Measurements from ENCODE around the gene NR1D1.

DNA sequence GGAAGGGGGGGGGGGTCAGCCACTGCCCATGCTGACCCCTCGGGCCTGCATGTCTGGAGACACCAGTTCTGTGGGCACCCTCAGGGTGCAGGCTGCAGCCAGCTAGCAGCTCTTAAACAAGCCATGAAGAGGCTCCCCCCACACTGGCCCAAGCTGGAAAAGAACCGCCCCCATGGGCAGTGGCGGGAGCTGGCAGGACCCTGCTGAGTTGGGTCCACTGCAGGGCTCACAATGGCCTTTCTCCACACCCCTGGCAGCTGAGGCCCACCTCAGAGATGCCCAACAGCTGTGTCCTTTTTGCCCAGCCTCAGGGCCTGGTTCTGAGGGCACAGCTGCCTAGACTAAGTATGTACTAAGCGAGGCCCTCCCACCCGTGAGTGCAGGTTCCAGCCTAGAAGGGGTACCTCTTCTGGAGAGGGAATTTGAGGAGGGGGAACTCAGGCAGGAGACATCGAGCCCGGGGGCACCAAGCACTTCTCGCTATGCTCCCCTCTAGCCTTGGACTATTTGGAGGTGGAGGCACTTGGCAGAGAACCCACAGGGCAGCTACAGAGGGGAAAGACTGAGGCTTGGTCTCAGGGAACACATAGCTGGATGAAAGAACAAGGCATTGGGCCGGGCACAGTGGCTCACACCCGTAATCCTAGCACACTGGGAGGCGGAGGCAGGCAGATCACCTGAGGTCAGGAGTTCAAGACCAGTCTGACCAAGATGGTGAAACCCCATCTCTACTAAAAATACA lies 34.4 kb downstream of the NR1D1 start:
- TF ChIP-seq REST (IDR thresholded peaks at IDR 0.05; ENCODE audit: low read depth, low read length) = no peak
- TF ChIP-seq, protein P1, sequence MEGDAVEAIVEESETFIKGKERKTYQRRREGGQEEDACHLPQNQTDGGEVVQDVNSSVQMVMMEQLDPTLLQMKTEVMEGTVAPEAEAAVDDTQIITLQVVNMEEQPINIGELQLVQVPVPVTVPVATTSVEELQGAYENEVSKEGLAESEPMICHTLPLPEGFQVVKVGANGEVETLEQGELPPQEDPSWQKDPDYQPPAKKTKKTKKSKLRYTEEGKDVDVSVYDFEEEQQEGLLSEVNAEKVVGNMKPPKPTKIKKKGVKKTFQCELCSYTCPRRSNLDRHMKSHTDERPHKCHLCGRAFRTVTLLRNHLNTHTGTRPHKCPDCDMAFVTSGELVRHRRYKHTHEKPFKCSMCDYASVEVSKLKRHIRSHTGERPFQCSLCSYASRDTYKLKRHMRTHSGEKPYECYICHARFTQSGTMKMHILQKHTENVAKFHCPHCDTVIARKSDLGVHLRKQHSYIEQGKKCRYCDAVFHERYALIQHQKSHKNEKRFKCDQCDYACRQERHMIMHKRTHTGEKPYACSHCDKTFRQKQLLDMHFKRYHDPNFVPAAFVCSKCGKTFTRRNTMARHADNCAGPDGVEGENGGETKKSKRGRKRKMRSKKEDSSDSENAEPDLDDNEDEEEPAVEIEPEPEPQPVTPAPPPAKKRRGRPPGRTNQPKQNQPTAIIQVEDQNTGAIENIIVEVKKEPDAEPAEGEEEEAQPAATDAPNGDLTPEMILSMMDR (IDR thresholded peaks at IDR 0.05) = no peak
- TF ChIP-seq RAD21 (IDR thresholded peaks at IDR 0.05; ENCODE audit: low read length) = no peak
